ENCODE data around the gene SLC2A4RG. TPM values are rescaled to one million over a fixed set of nuclear protein-coding genes. Genes with fewer than 3 reads are reported as not detected.

SLC2A4RG gene
- total RNA-seq, 2 experiments from 2014 or later: 58.9 to 59.0 TPM

- Mint-ChIP-seq H3K36me3 (peaks cover 19% of the 10 kb centered on the region), H3K27me3 (no peaks in the 10 kb centered on the region), H3K4me1 (ENCODE audit: low read depth) (peaks cover 45% of the 10 kb centered on the region), H3K27ac (peak overlapping the region; percentile 72), H3K4me3 (no peak overlapping the region), H3K9me3 (no peaks in the 10 kb centered on the region)
- POLR2A ChIA-PET: interaction anchor here (1.5 kb wide), 1 partner anchor 12 kb away, joined by 3 read pairs; no protein-coding TSS in a partner anchor
- CTCF ChIA-PET: no interaction called here
- intact Hi-C loops (cut with micrococcal nuclease): no loop called here
- no peak for DNase-seq
These were observed 38.1 kb upstream of the SLC2A4RG start for GRCh38 chr20:63701329-63702035.

- intact Hi-C loops (cut with micrococcal nuclease): no loop called here
- Mint-ChIP-seq H3K27me3 (no peaks in the 10 kb centered on the region), H3K9me3 (no peaks in the 10 kb centered on the region), H3K27ac (peak overlapping the region; percentile 50), H3K4me3 (no peak overlapping the region), H3K36me3 (peaks cover 23% of the 10 kb centered on the region), H3K4me1 (ENCODE audit: low read depth) (peaks cover 46% of the 10 kb centered on the region)
- no peak for DNase-seq
- POLR2A ChIA-PET: interaction anchor here (1.5 kb wide), 1 partner anchor 13 kb away, joined by 3 read pairs; no protein-coding TSS in a partner anchor
- CTCF ChIA-PET: interaction anchor here (0.6 kb wide), 1 partner anchor 20 kb away, joined by 3 read pairs; no protein-coding TSS in a partner anchor
These were observed 37.4 kb upstream of the SLC2A4RG start for GRCh38 chr20:63702036-63702665.

GRCh38 chr20:63702751-63703470, 36.7 kb upstream of the SLC2A4RG start:
- Mint-ChIP-seq H3K4me1 (ENCODE audit: low read depth) (peaks cover 39% of the 10 kb centered on the region), H3K9me3 (no peaks in the 10 kb centered on the region), H3K27me3 (no peaks in the 10 kb centered on the region), H3K27ac (peak overlapping the region; percentile 50), H3K4me3 (no peak overlapping the region), H3K36me3 (peaks cover 20% of the 10 kb centered on the region)
- ChIA-PET POLR2A (no interaction called here), CTCF (interaction anchor here (0.6 kb wide), 2 partner anchors 19 to 28 kb away, joined by 3 read pairs; no protein-coding TSS in a partner anchor)
- intact Hi-C loops (cut with micrococcal nuclease): no loop called here
- no peak for DNase-seq

- H3K4me3 Mint-ChIP-seq: no peak overlapping the region
- H3K27me3 Mint-ChIP-seq: no peaks in the 10 kb centered on the region
- H3K27ac Mint-ChIP-seq: no peak overlapping the region
- no peaks in the 10 kb centered on the region for H3K9me3 Mint-ChIP-seq
- ChIA-PET CTCF (no interaction called here), POLR2A (no interaction called here)
- peaks cover 37% of the 10 kb centered on the region for H3K4me1 Mint-ChIP-seq (ENCODE audit: low read depth)
- no peak for DNase-seq
- peaks cover 21% of the 10 kb centered on the region for H3K36me3 Mint-ChIP-seq
- intact Hi-C loops (cut with micrococcal nuclease): no loop called here
These were observed 36.1 kb upstream of the SLC2A4RG start for GRCh38 chr20:63703471-63703975.

GRCh38 chr20:63703976-63704748, 35.4 kb upstream of the SLC2A4RG start:
- ChIA-PET POLR2A (no interaction called here), CTCF (no interaction called here)
- Mint-ChIP-seq H3K9me3 (no peaks in the 10 kb centered on the region), H3K4me1 (ENCODE audit: low read depth) (peaks cover 37% of the 10 kb centered on the region), H3K36me3 (peaks cover 27% of the 10 kb centered on the region), H3K4me3 (no peak overlapping the region), H3K27me3 (no peaks in the 10 kb centered on the region), H3K27ac (no peak overlapping the region)
- intact Hi-C loops (cut with micrococcal nuclease): no loop called here
- no peak for DNase-seq

GRCh38 chr20:63704749-63705117, 34.8 kb upstream of the SLC2A4RG start:
- DNase-seq: no peak
- no peak overlapping the region for H3K27ac Mint-ChIP-seq
- ChIA-PET POLR2A (no interaction called here), CTCF (interaction anchor here (3.6 kb wide), 1 partner anchor 160 kb away, joined by 36 read pairs; the partner anchor contains the start of gene TPD52L2)
- H3K36me3 Mint-ChIP-seq: peaks cover 29% of the 10 kb centered on the region
- no peak overlapping the region for H3K4me3 Mint-ChIP-seq
- no peaks in the 10 kb centered on the region for H3K27me3 Mint-ChIP-seq
- H3K9me3 Mint-ChIP-seq: no peaks in the 10 kb centered on the region
- peaks cover 37% of the 10 kb centered on the region for H3K4me1 Mint-ChIP-seq (ENCODE audit: low read depth)
- intact Hi-C loops (cut with micrococcal nuclease): no loop called here

- intact Hi-C loops (cut with micrococcal nuclease): loop anchor here (2.0 kb wide), 3 partner anchors 31 to 159 kb away; partner anchors contain the start of genes LIME1 and TPD52L2
- ChIA-PET POLR2A (no interaction called here), CTCF (interaction anchor here (0.8 to 3.6 kb wide), 4 partner anchors 32 to 168 kb away, joined by 3 to 36 read pairs (median 20); partner anchors contain the start of genes LIME1, PTK6, SLC2A4RG and TPD52L2)
- no peak for DNase-seq
- H3K27ac Mint-ChIP-seq: peak overlapping the region; percentile 49
- no peaks in the 10 kb centered on the region for H3K27me3 Mint-ChIP-seq
- H3K4me3 Mint-ChIP-seq: no peak overlapping the region
- no peaks in the 10 kb centered on the region for H3K9me3 Mint-ChIP-seq
- H3K36me3 Mint-ChIP-seq: peaks cover 31% of the 10 kb centered on the region
- peaks cover 36% of the 10 kb centered on the region for H3K4me1 Mint-ChIP-seq (ENCODE audit: low read depth)
These were observed 34.1 kb upstream of the SLC2A4RG start for GRCh38 chr20:63705232-63706026.

- peaks cover 38% of the 10 kb centered on the region for H3K4me1 Mint-ChIP-seq (ENCODE audit: low read depth)
- H3K27me3 Mint-ChIP-seq: no peaks in the 10 kb centered on the region
- intact Hi-C loops (cut with micrococcal nuclease): loop anchor here (2.0 kb wide), 3 partner anchors 31 to 159 kb away; partner anchors contain the start of genes LIME1 and TPD52L2
These were observed 33.4 kb upstream of the SLC2A4RG start for GRCh38 chr20:63706027-63706695.

GRCh38 chr20:63706852-63707557, 32.6 kb upstream of the SLC2A4RG start:
- peaks cover 39% of the 10 kb centered on the region for H3K4me1 Mint-ChIP-seq (ENCODE audit: low read depth)
- peaks cover under 1% of the 10 kb centered on the region for H3K9me3 Mint-ChIP-seq

More at GRCh38 chr20:63706027-63706695, 33.4 kb upstream of the SLC2A4RG start:
- Mint-ChIP-seq H3K36me3 (peaks cover 38% of the 10 kb centered on the region), H3K4me3 (peak overlapping the region; percentile 93), H3K9me3 (no peaks in the 10 kb centered on the region), H3K27ac (peak overlapping the region; percentile 94)
- POLR2A ChIA-PET: interaction anchor here (0.8 to 3.5 kb wide), 2 partner anchors 9 to 31 kb away, joined by 3 to 30 read pairs; partner anchors contain the start of genes LIME1 and SLC2A4RG
- no peak for DNase-seq
- CTCF ChIA-PET: interaction anchor here (0.8 to 3.6 kb wide), 7 partner anchors 7 to 169 kb away, joined by 3 to 36 read pairs (median 13); partner anchors contain the start of genes LIME1, PTK6, SLC2A4RG and TPD52L2

More at GRCh38 chr20:63706852-63707557, 32.6 kb upstream of the SLC2A4RG start:
- H3K4me3 Mint-ChIP-seq: peak overlapping the region; percentile 93
- intact Hi-C loops (cut with micrococcal nuclease): loop anchor here (1.0 to 2.0 kb wide), 6 partner anchors 30 to 249 kb away; partner anchors contain the start of genes LIME1, TPD52L2 and UCKL1
- ChIA-PET POLR2A (interaction anchor here (0.6 to 3.5 kb wide), 13 partner anchors 8 to 252 kb away, joined by 3 to 30 read pairs (median 4); partner anchors contain the start of genes LIME1, SLC2A4RG and TPD52L2), CTCF (interaction anchor here (1.0 to 3.6 kb wide), 19 partner anchors 8 to 273 kb away, joined by 3 to 36 read pairs (median 5); partner anchors contain the start of genes LIME1, PTK6, SLC2A4RG and TPD52L2)
- DNase-seq: peak; percentile 80
- H3K27ac Mint-ChIP-seq: peak overlapping the region; percentile 94
- H3K36me3 Mint-ChIP-seq: peaks cover 42% of the 10 kb centered on the region
- H3K27me3 Mint-ChIP-seq: no peaks in the 10 kb centered on the region

All from activated CD4-positive, alpha-beta memory T cell treated with anti-CD3 and anti-CD28 coated beads for 36 hours (primary cell).